ENCODE measurements around the gene CNST. TPM values are rescaled to one million over a fixed set of nuclear protein-coding genes. Genes with fewer than 3 reads are reported as not detected.

Gene CNST
- total and polyA plus RNA-seq, 9 of the 15 experiments (the other 6 are each of a cell fraction or from before 2014, with no cell fraction given) = 17.0 to 55.3 (median 30.8) TPM

GRCh38 chr1:246699095-246699735 is 133.0 kb downstream of the CNST start (continued):
- TF ChIP-seq EP300 (IDR thresholded peaks at IDR 0.05; ENCODE audit: low read length) = peak; percentile 50; the same call in 1 of the 2 replicates
- TF ChIP-seq NR3C1 (CRISPR knock-in tag; IDR thresholded peaks at IDR 0.05) = no peak
- peak; percentile 12 for TF ChIP-seq BRD9 (IDR thresholded peaks at IDR 0.05; ENCODE audit: low read depth, partially characterized antibody)
- no peak for TF ChIP-seq NR2C2 (CRISPR knock-in tag; IDR thresholded peaks at IDR 0.05)
- TF ChIP-seq NR2C2 (tag; IDR thresholded peaks at IDR 0.05) = no peak
- TF ChIP-seq FOXP1 (CRISPR knock-in tag; IDR thresholded peaks at IDR 0.05) = no peak
- TF ChIP-seq ARID2 (IDR thresholded peaks at IDR 0.05) = peak; percentile 14; the same call in 1 of the 2 replicates
- no peak for TF ChIP-seq ZBTB12 (CRISPR knock-in tag; IDR thresholded peaks at IDR 0.05)
- TF ChIP-seq ARNT (IDR thresholded peaks at IDR 0.05) = peak in 1 of 2 experiments; percentile 85; a peak in 2 of 4 replicates
- TF ChIP-seq ZNF57 (CRISPR knock-in tag; IDR thresholded peaks at IDR 0.05) = no peak
- TF ChIP-seq HES1 (IDR thresholded peaks at IDR 0.05; ENCODE audit: low read depth) = no peak
- no peak for TF ChIP-seq PTRF (tag; IDR thresholded peaks at IDR 0.05)
- TF ChIP-seq SMAD4 (CRISPR knock-in tag; conservative IDR thresholded peaks at IDR 0.05) = 0 out of 2 replicates have a peak, but pooled peaks have one; percentile 28
- TF ChIP-seq SOX6 (IDR thresholded peaks at IDR 0.05) = peak; percentile 29; the same call in 1 of the 2 replicates
- TF ChIP-seq CBX1 (IDR thresholded peaks at IDR 0.05; ENCODE audit: low read depth) = peak; percentile 64; the same call in 1 of the 2 replicates
- no peak for TF ChIP-seq E2F8 (IDR thresholded peaks at IDR 0.05; ENCODE audit: low read depth, partially characterized antibody)
- no peak for TF ChIP-seq CHCHD3 (CRISPR knock-in tag; IDR thresholded peaks at IDR 0.05)
- peak; percentile 79; the same call in 1 of the 2 replicates for TF ChIP-seq ARID3A (IDR thresholded peaks at IDR 0.05; ENCODE audit: borderline replicate concordance, low read depth, low read length)
- TF ChIP-seq XRCC3 (IDR thresholded peaks at IDR 0.05) = no peak
- TF ChIP-seq ELK1 (CRISPR knock-in tag; IDR thresholded peaks at IDR 0.05) = no peak
- no peak for TF ChIP-seq SRF (CRISPR knock-in tag; IDR thresholded peaks at IDR 0.05)
- no peak for TF ChIP-seq SRSF9 (IDR thresholded peaks at IDR 0.05; ENCODE audit: borderline replicate concordance, low read depth, low read length)

Measured in K562 (cell line).